WI38 (cell line): ENCODE data around the gene SLC37A3.

Source experiments
- H3K4me3 ChIP-seq: 2 replicates; pipeline ENCODE4 v1.5.1; 2011; ENCODE audit warnings: low read depth, mild to moderate bottlenecking, control low read depth, low read length
- CTCF ChIP-seq: IDR thresholded peaks from 2 replicates; pipeline ENCODE4 v1.5.1; 2012; ENCODE audit warnings: low read depth, mild to moderate bottlenecking, control low read depth, low read length

Gene SLC37A3

GRCh38 chr7:140294454-140294853 lies 103.9 kb downstream of the SLC37A3 start:
- H3K4me3 ChIP-seq, result no peak overlapping the region
- TF ChIP-seq CTCF, result no peak

DNA sequence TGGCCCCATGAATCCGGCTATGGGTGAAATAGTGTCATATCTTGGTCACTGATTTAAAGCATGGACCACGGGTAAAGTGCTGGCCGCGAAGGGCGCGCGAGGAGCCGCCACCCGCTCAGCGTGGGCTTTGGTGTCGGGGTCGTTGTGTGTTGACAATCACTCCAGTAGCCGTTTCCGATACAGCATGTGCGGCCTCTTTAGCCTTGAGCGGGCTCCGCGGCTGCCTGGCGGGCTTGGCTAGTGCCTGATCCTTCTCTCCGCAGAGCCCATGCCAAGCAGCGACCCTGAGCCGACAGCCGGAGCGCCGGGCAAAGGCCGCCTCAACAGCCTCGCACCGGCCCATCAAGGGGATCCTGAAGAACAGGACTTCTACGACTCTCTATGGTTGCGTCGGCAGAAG lies 105.9 kb downstream of the SLC37A3 start:
- no peak overlapping the region for H3K4me3 ChIP-seq
- TF ChIP-seq CTCF, result no peak

DNA sequence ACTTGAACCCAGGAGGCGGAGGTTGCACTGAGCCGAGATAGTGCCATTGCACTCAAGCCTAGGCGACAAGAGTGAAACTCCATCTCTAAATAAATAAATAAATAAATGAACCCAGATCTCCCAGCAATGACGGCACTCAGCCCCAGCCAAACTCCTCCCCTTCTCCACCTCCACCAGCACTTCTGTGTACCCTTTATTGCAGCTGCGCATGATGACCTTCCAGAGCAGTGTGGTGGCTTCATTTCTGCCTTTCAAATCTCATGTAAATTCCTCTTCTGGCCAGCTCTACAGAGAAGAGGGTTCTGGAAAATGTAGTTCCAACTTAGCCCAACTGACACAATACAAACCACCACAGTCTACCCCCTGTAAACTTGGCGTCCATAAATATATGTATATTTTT lies 108.5 kb downstream of the SLC37A3 start:
- no peak for TF ChIP-seq CTCF
- no peak overlapping the region for H3K4me3 ChIP-seq

DNA sequence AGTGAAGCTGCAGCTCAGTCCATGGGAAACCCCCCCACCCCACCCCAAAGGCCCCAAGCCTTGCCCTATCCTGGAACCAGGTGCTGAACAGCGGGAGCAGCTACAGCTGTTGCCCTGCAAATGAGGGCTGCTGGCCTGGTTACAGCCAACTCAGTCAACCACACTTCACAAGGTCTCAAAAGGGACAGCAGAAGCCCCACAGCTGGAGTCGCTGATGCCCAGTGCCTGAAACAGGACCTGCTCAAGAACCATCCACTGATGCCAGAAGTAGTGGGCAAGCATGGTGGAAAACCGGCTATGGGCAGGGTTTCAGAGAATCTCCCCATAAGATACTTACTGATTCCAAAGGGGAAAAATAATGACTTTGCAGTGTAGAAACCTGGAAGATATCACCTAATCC lies 110.3 kb downstream of the SLC37A3 start:
- no peak overlapping the region for H3K4me3 ChIP-seq
- no peak for TF ChIP-seq CTCF

GRCh38 chr7:140285938-140286337 lies 112.4 kb downstream of the SLC37A3 start:
- TF ChIP-seq CTCF, result no peak

DNA sequence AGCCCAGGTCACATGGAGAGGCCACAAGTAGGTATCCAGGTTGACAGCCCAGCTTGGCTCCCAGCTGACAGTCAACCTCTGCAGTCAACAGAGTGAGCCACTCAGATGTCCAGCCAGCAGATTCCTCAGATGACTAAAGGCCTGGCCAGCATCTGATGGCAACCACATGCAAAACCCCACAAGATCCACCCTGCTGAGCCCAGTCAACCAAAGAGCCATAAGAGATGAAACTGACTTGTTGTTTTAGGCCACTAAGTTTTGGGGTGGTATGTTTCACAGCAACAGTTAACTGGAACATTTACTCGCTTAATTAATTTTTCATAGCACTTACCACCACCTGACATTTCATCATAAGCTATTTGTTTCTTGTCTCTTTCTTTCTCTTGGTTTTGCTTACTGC lies 114.3 kb downstream of the SLC37A3 start:
- no peak overlapping the region for H3K4me3 ChIP-seq
- no peak for TF ChIP-seq CTCF

More at GRCh38 chr7:140285938-140286337, 112.4 kb downstream of the SLC37A3 start:
- no peak overlapping the region for H3K4me3 ChIP-seq
